Measurements from ENCODE around the gene RAB34. TPM values are rescaled to one million over a fixed set of nuclear protein-coding genes. Genes with fewer than 3 reads are reported as not detected.
A peak's percentile ranks its signal among the peaks of the same experiment; 100 is the strongest.

RAB34 gene
- total RNA-seq, 1 experiment from 2014 or later, result 284 TPM

- no peak for TF ChIP-seq POLR2AphosphoS5 (IDR thresholded peaks at IDR 0.05; ENCODE audit: low read depth, low read length)
- ATAC-seq (no peak), DNase-seq (ENCODE audit: low read depth, low spot score) (no peak)
- Histone ChIP-seq H3K27ac (ENCODE audit: low read length) (no peak overlapping the region), H3K36me3 (ENCODE audit: control insufficient read depth, insufficient read depth, low read length) (peaks cover 46% of the 10 kb centered on the region), H3K9me3 (ENCODE audit: control insufficient read depth, insufficient read depth, low read depth, low read length) (no peaks in the 10 kb centered on the region), H3K4me3 (ENCODE audit: low read depth in 2 of 2, low read length in 2 of 2) (no peak overlapping the region), H3K27me3 (ENCODE audit: control insufficient read depth, insufficient read depth, low read length) (no peaks in the 10 kb centered on the region), H3K4me1 (ENCODE audit: control insufficient read depth, insufficient read depth, low read length) (no peaks in the 10 kb centered on the region)
- ChIA-PET CTCF (no interaction called here), POLR2A (no interaction called here)
- intact Hi-C loops (cut with micrococcal nuclease; ENCODE audit: unreplicated experiment) (no loop called here), in situ Hi-C loops (cut with HindIII; ENCODE audit: low pct_unique_long_range_greater_than_20kb, low sequenced_read_pairs) (no loop called here)
- TSS peak; percentile 43 for BruUV-seq (replicated peaks)
These were observed 29.2 kb downstream of the RAB34 start for GRCh38 chr17:28688481-28688880.

- H3K27me3 ChIP-seq (ENCODE audit: control insufficient read depth, insufficient read depth, low read length), result no peaks in the 10 kb centered on the region
- ATAC-seq (no peak), DNase-seq (ENCODE audit: low read depth, low spot score) (no peak)
- in situ Hi-C loops (cut with HindIII; ENCODE audit: low pct_unique_long_range_greater_than_20kb, low sequenced_read_pairs), result no loop called here
- ChIA-PET CTCF (no interaction called here), POLR2A (interaction anchor here (0.6 kb wide), 1 partner anchor 24 kb away, joined by 4 read pairs; the partner anchor contains the start of gene SUPT6H)
- intact Hi-C loops (cut with micrococcal nuclease; ENCODE audit: unreplicated experiment), result no loop called here
- H3K27ac ChIP-seq (ENCODE audit: low read length), result no peak overlapping the region
- H3K4me1 ChIP-seq (ENCODE audit: control insufficient read depth, insufficient read depth, low read length), result no peaks in the 10 kb centered on the region
- no peaks in the 10 kb centered on the region for H3K9me3 ChIP-seq (ENCODE audit: control insufficient read depth, insufficient read depth, low read depth, low read length)
- BruUV-seq (replicated peaks), result no TSS peak
- no peak overlapping the region for H3K4me3 ChIP-seq (ENCODE audit: low read depth in 2 of 2, low read length in 2 of 2)
- no peak for TF ChIP-seq POLR2AphosphoS5 (IDR thresholded peaks at IDR 0.05; ENCODE audit: low read depth, low read length)
- no peak for TF ChIP-seq SIN3A (IDR thresholded peaks at IDR 0.05; ENCODE audit: borderline replicate concordance, insufficient read depth, low read depth, low read length)
- TF ChIP-seq TCF7L2 (IDR thresholded peaks at IDR 0.05; ENCODE audit: low read depth, low read length), result no peak
- no peak for TF ChIP-seq CTCF (IDR thresholded peaks at IDR 0.05)
- TF ChIP-seq REST (IDR thresholded peaks at IDR 0.05; ENCODE audit: insufficient read depth in 1 of 2, low read depth in 2 of 2, low read length in 1 of 2), result no peak
- H3K36me3 ChIP-seq (ENCODE audit: control insufficient read depth, insufficient read depth, low read length), result peaks cover 59% of the 10 kb centered on the region
These were observed 31.4 kb downstream of the RAB34 start for GRCh38 chr17:28686296-28686695.

- Histone ChIP-seq H3K9me3 (ENCODE audit: control insufficient read depth, insufficient read depth, low read depth, low read length) (no peaks in the 10 kb centered on the region), H3K27ac (ENCODE audit: low read length) (no peak overlapping the region), H3K36me3 (ENCODE audit: control insufficient read depth, insufficient read depth, low read length) (peaks cover 58% of the 10 kb centered on the region), H3K4me1 (ENCODE audit: control insufficient read depth, insufficient read depth, low read length) (no peaks in the 10 kb centered on the region), H3K4me3 (ENCODE audit: low read depth in 2 of 2, low read length in 2 of 2) (no peak overlapping the region), H3K27me3 (ENCODE audit: control insufficient read depth, insufficient read depth, low read length) (no peaks in the 10 kb centered on the region)
- in situ Hi-C loops (cut with HindIII; ENCODE audit: low pct_unique_long_range_greater_than_20kb, low sequenced_read_pairs), result no loop called here
- intact Hi-C loops (cut with micrococcal nuclease; ENCODE audit: unreplicated experiment), result no loop called here
- POLR2A ChIA-PET, result no interaction called here
- BruUV-seq (replicated peaks), result no TSS peak
- no peak for DNase-seq (ENCODE audit: low read depth, low spot score)
- no peak for ATAC-seq
- CTCF ChIA-PET, result no interaction called here
- TF ChIP-seq REST (IDR thresholded peaks at IDR 0.05; ENCODE audit: insufficient read depth in 1 of 2, low read depth in 2 of 2, low read length in 1 of 2) (no peak), SIN3A (IDR thresholded peaks at IDR 0.05; ENCODE audit: borderline replicate concordance, insufficient read depth, low read depth, low read length) (no peak), TCF7L2 (IDR thresholded peaks at IDR 0.05; ENCODE audit: low read depth, low read length) (no peak), POLR2AphosphoS5 (IDR thresholded peaks at IDR 0.05; ENCODE audit: low read depth, low read length) (no peak), CTCF (IDR thresholded peaks at IDR 0.05) (no peak)
These were observed 32.3 kb downstream of the RAB34 start for GRCh38 chr17:28685366-28685765.
